ENCODE measurements around the gene SPOCK3.
A peak's percentile ranks its signal among the peaks of the same experiment; 100 is the strongest.
"Not testable (repeated sequence)": the region's sequence is repeated elsewhere in the genome, so short reads cannot be mapped to it uniquely, and the experiment has no call there.

SPOCK3 gene

GRCh38 chr4:166838975-166839614, 395.2 kb downstream of the SPOCK3 start:
- DNase-seq (ENCODE audit: insufficient read length, low spot score) (no peak), FAIRE-seq (peak; percentile 14)

DNA sequence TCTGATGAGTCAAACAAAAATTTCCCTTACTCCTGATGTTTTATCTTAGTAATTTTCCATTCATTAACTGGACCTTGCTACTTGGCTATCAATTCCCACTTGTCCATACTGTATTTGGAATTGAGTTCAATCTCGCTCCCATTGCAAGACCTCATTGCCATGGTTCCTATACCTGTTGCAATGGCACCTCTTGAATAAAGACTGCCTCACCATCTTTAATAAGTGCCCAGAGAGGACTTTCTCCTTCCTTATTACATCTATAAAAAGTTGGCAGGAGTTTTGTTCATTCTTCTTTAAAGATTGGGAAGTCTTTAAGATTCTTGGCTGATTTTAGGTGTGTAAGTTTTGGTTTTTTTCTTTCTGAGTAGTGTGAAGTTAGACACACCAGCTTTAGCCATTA, 397.4 kb downstream of the SPOCK3 start:
- FAIRE-seq (no peak), DNase-seq (ENCODE audit: insufficient read length, low spot score) (no peak)

- FAIRE-seq (no peak), DNase-seq (ENCODE audit: insufficient read length, low spot score) (no peak)
Measured at GRCh38 chr4:166827629-166828028, 406.7 kb downstream of the SPOCK3 start.

- no peak for FAIRE-seq
- DNase-seq (ENCODE audit: insufficient read length, low spot score) = no peak
Measured at GRCh38 chr4:166827167-166827566, 407.1 kb downstream of the SPOCK3 start.

- FAIRE-seq (no peak), DNase-seq (ENCODE audit: insufficient read length, low spot score) (no peak)
Measured at GRCh38 chr4:166823848-166824247, 410.4 kb downstream of the SPOCK3 start.

GRCh38 chr4:166823126-166823525, 411.2 kb downstream of the SPOCK3 start:
- no peak for DNase-seq (ENCODE audit: insufficient read length, low spot score)
- no peak for FAIRE-seq

- FAIRE-seq = no peak
Measured at GRCh38 chr4:166822386-166822785, 411.9 kb downstream of the SPOCK3 start.

DNA sequence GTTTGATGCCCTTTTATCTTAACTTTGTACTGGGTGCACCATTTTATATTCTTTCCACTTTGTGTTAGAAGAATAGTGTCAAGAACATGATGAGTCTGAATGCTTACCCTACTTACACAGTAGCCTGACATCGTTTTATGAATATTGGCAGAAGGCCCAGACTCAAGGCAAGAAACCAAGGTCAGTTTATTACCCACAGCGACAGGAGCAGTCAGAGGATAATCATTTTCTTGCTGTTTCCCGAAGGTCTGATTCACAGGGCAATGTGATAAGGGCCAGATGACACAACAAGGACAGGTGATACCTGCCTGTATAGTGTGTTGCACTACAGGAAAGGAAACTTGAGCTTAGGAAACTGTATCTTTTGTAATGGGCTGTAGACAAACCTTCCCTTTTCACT, 417.4 kb downstream of the SPOCK3 start:
- FAIRE-seq (no peak), DNase-seq (ENCODE audit: insufficient read length, low spot score) (no peak)

More at GRCh38 chr4:166822386-166822785, 411.9 kb downstream of the SPOCK3 start:
- DNase-seq (ENCODE audit: insufficient read length, low spot score) = no peak

DNA sequence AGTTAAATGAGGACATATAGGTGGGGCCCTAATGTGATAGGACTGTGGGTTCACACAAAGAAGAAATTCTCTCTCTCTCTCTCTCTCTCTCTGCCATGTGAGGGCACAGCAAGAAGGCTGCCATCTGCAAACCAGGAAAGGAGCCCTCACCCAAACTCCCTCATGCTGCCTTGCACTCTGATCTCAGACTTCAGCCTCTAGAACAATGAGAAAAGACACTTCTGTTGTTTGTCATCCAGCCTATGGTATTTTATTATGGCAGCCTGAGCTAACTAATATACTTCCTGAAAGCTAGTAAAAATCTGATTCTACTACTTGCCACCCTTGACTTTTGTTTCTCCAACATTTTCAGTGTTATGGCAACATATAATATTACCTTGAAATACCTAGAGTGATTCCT, 425.9 kb downstream of the SPOCK3 start:
- FAIRE-seq (no peak), DNase-seq (ENCODE audit: insufficient read length, low spot score) (no peak)

- DNase-seq (ENCODE audit: insufficient read length, low spot score) (no peak), FAIRE-seq (no peak)
Measured at GRCh38 chr4:166802346-166802745, 431.9 kb downstream of the SPOCK3 start.

DNA sequence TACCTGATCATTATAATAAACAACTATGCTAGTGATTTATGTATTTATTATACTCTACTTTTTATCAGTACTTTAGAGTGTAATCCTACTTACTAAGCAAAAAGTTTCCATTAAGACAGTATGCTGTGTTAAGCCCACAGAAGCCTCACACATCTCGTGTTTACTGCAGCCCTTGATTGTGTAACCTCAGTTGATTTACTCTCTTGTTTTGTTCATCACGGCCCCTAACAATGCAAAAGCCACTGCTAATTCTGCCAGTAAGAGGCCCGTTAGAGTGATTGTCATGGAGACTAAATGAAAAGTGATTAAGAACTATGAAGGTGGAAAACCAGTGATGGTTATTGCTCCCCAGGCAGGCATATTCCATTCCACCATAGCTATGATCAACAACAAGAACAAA, 436.2 kb downstream of the SPOCK3 start:
- DNase-seq (ENCODE audit: insufficient read length, low spot score) (no peak), FAIRE-seq (no peak)

DNA sequence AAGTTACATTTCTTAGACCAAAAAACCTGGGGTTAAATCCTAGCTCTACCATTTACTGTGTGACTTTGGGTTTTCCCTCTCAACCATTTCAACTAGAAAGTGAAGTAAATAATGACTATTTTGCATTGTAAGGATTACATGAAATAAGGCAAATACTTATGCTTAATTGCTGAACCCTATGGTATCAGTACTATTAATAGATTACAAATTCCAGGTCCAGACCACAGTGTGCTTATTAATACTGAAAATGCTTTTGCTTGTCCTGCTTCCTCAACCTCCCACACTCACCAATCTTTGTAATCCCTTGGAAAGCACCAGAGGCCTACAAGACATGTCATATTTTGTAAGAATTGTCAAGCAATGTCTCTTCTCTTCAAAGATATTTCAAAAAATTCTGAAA, 456.5 kb downstream of the SPOCK3 start:
- FAIRE-seq (no peak), DNase-seq (ENCODE audit: insufficient read length, low spot score) (no peak)

DNA sequence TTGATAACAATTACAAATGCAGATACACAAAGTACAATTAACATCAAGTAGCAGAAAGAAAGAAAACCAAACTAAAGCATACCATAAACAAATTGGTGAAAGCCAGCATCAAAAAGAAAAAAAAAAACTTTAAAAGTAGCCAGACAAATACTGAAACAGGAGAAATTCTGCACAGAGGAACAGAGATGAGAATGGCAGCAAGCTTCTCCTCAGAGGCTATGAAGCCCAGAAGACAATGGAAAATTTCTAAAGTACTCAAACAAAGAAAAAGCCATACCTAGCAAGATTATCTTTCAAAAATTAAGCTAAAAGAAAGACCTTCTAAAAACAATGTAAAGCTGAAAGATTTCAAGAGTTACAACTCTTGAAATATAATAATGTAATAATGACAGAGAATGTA, 471.3 kb downstream of the SPOCK3 start:
- no peak for FAIRE-seq

DNA sequence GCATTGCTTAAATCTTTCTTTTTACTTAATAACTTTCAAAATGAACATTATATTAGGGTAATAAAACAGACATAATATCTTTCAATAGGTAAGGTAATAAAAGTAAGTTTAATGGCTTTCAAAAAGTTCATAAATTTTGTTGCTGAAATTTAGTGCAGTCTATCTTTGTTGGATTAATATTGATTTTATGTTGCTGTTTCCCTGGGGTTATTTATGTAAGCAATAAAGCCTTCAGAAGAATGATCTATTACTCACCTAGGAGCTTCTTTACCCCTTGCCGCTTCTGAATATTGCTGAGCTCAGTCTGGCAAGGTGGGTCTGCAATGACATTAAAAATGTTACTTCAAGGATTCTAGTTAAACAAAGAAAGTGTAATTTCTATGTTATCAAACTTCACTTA, 492.6 kb downstream of the SPOCK3 start:
- no peak for DNase-seq (ENCODE audit: insufficient read length, low spot score)
- FAIRE-seq = no peak

More for the DNA sequence above, 471.3 kb downstream of the SPOCK3 start:
- no peak for DNase-seq (ENCODE audit: insufficient read length, low spot score)

DNA sequence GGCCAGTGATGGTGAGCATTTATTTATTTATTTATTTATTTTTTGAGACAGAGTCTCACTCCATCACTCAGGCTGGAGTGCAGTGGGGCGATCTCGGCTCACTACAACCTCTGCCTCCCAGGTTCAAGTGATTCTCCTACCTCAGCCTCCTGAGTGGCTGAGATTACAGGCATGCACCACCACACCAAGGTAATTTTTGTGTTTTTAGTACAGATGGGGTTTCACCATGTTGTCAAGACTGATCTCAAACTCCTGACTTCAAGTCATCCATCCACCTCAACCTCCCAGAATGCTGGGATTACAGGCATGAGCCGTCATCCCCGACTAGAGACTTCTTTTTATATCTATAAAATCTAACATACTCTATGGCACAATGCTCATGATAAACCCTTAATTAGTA, 495.1 kb downstream of the SPOCK3 start:
- not testable (repeated sequence) for DNase-seq (ENCODE audit: insufficient read length, low spot score); FAIRE-seq

- DNase-seq (ENCODE audit: insufficient read length, low spot score) (no peak), FAIRE-seq (no peak)
Measured at GRCh38 chr4:166737430-166737829, 496.9 kb downstream of the SPOCK3 start.

DNA sequence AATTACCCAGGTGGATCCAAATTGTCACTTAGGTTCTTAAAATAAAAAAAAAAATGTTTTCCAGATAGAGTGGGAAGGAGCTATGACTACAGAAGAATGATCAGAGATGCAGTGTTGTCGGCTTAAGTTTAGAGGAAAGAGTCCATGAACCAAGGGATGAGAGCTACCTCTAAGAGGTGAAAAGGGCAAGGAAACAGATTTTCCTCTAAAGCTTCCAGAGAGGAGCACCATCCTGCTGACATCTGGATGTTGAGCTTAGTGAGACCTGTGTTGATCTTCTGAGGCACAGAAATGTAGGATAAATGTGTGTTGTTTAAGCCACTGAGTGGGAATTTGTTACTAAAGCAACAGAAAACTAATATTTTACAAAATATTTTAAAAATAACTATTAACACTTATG, 498.7 kb downstream of the SPOCK3 start:
- no peak for FAIRE-seq
- DNase-seq (ENCODE audit: insufficient read length, low spot score) = no peak

- no peak for DNase-seq (ENCODE audit: insufficient read length, low spot score)
- no peak for FAIRE-seq
Measured at GRCh38 chr4:166734797-166735196, 499.5 kb downstream of the SPOCK3 start.

- no peak for FAIRE-seq
- DNase-seq (ENCODE audit: insufficient read length, low spot score) = no peak
Measured at GRCh38 chr4:166733686-166734085, 500.6 kb downstream of the SPOCK3 start.

DNA sequence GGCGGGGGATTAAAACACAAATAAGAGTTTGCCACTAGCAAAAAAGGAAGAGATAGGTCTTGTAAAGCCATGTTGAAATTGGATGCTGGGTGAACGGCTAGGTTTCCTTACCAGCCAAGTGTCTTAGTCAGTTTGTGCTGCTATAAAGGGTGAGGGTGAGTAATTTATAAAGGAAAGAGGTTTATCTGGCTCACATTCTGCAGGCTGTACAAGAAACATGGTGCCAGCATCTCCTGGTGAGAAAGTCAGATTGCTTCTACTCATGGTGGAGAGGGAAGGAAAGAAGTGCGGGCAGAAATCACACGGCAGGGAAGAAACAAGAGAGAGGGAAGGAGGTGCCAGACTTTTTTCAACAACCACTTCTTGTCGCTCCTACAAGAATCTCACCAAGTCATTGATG, 507.5 kb downstream of the SPOCK3 start:
- FAIRE-seq = no peak
- DNase-seq (ENCODE audit: insufficient read length, low spot score) = no peak

- FAIRE-seq (no peak), DNase-seq (ENCODE audit: insufficient read length, low spot score) (no peak)
Measured at GRCh38 chr4:166724369-166724768, 509.9 kb downstream of the SPOCK3 start.

- no peak for FAIRE-seq
- no peak for DNase-seq (ENCODE audit: insufficient read length, low spot score)
Measured at GRCh38 chr4:166723532-166724140, 510.7 kb downstream of the SPOCK3 start.

Measured in GM19239 (cell line).